Stimulated activated naive CD8-positive, alpha-beta T cell treated with anti-CD3 and anti-CD28 coated beads, Interleukin-15, amount 100 ng/mL, for 72 hours (primary cell): Measurements from ENCODE around the gene NFATC2.
"Not testable (repeated sequence)": the region's sequence is repeated elsewhere in the genome, so short reads cannot be mapped to it uniquely, and the experiment has no call there.

Source experiments
- ATAC-seq: fragments of 150-1000 bp; cut with Tn5 transposase; 2 replicates; pipeline ENCODE4 v1.10.0; 2021; ENCODE audit warnings: mild to moderate bottlenecking, moderate library complexity
- DNase-seq, 2 donors: peaks; one replicate each; pipeline ENCODE4 v3.0.0; 2021 to 2022
- H3K27ac Mint-ChIP-seq, 2 donors: one replicate each; pipeline ENCODE4 v1.8.0; 2022; ENCODE audit warnings: mild to moderate bottlenecking in 2 of 2, mixed read lengths in 2 of 2, moderate library complexity in 2 of 2
- H3K27me3 Mint-ChIP-seq: one replicate; pipeline ENCODE4 v1.8.0; 2022; ENCODE audit warnings: mixed read lengths
- H3K4me1 Mint-ChIP-seq: one replicate; pipeline ENCODE4 v1.8.0; 2022; ENCODE audit warnings: mild to moderate bottlenecking, mixed read lengths
- H3K4me3 Mint-ChIP-seq, 2 donors: one replicate each; pipeline ENCODE4 v1.8.0; 2022; ENCODE audit warnings: mild to moderate bottlenecking in 2 of 2, mixed read lengths in 2 of 2, moderate library complexity in 1 of 2
- H3K9me3 Mint-ChIP-seq, 2 donors: one replicate each; pipeline ENCODE4 v1.8.0; 2022; ENCODE audit warnings: mixed read lengths in 2 of 2

NFATC2 gene

GRCh38 chr20:51470907-51471411, 71.6 kb downstream of the NFATC2 start:
- peak overlapping the region; percentile 53 to 63 for H3K4me3 Mint-ChIP-seq
- DNase-seq, result peak; percentile 15 to 50

GRCh38 chr20:51470499-51470820, 72.1 kb downstream of the NFATC2 start:
- Mint-ChIP-seq H3K9me3 (no peaks in the 10 kb centered on the region), H3K27ac (peak overlapping the region in 1 of 2 donors; percentile 88), H3K4me1 (peaks cover 81% of the 10 kb centered on the region), H3K4me3 (peak overlapping the region; percentile 53 to 63), H3K27me3 (no peaks in the 10 kb centered on the region)
- ATAC-seq (peak; percentile 65), DNase-seq (no peak)

More at GRCh38 chr20:51470907-51471411, 71.6 kb downstream of the NFATC2 start:
- H3K4me1 Mint-ChIP-seq, result peaks cover 84% of the 10 kb centered on the region
- peak overlapping the region in 1 of 2 donors; percentile 88 for H3K27ac Mint-ChIP-seq
- H3K27me3 Mint-ChIP-seq, result no peaks in the 10 kb centered on the region
- no peaks in the 10 kb centered on the region for H3K9me3 Mint-ChIP-seq
- ATAC-seq, result peak; percentile 91

- DNase-seq, result no peak
- peak overlapping the region; percentile 87 to 90 for H3K27ac Mint-ChIP-seq
- no peaks in the 10 kb centered on the region for H3K27me3 Mint-ChIP-seq
- no peaks in the 10 kb centered on the region for H3K9me3 Mint-ChIP-seq
- ATAC-seq, result no peak
- H3K4me1 Mint-ChIP-seq, result peaks cover 79% of the 10 kb centered on the region
- peak overlapping the region; percentile 23 to 40 for H3K4me3 Mint-ChIP-seq
These were observed 72.7 kb downstream of the NFATC2 start for GRCh38 chr20:51469578-51470498.

GRCh38 chr20:51469046-51469445, 73.5 kb downstream of the NFATC2 start:
- Mint-ChIP-seq H3K27me3 (no peaks in the 10 kb centered on the region), H3K4me1 (peaks cover 75% of the 10 kb centered on the region), H3K9me3 (no peaks in the 10 kb centered on the region), H3K4me3 (no peak overlapping the region), H3K27ac (peak overlapping the region; percentile 87)
- ATAC-seq (no peak), DNase-seq (no peak)

GRCh38 chr20:51468636-51469035, 73.9 kb downstream of the NFATC2 start:
- no peak overlapping the region for H3K4me3 Mint-ChIP-seq
- H3K9me3 Mint-ChIP-seq, result no peaks in the 10 kb centered on the region
- DNase-seq, result no peak
- ATAC-seq, result no peak
- peaks cover 71% of the 10 kb centered on the region for H3K4me1 Mint-ChIP-seq
- H3K27me3 Mint-ChIP-seq, result no peaks in the 10 kb centered on the region
- peak overlapping the region in 1 of 2 donors; percentile 78 for H3K27ac Mint-ChIP-seq

GRCh38 chr20:51467956-51468626, 74.4 kb downstream of the NFATC2 start:
- Mint-ChIP-seq H3K4me3 (no peak overlapping the region), H3K27me3 (no peaks in the 10 kb centered on the region), H3K4me1 (peaks cover 65% of the 10 kb centered on the region), H3K27ac (no peak overlapping the region), H3K9me3 (no peaks in the 10 kb centered on the region)
- no peak for DNase-seq
- ATAC-seq, result no peak

- no peaks in the 10 kb centered on the region for H3K27me3 Mint-ChIP-seq
- peaks cover 27% of the 10 kb centered on the region for H3K4me1 Mint-ChIP-seq
- DNase-seq (no peak), ATAC-seq (no peak)
- no peak overlapping the region for H3K27ac Mint-ChIP-seq
- no peaks in the 10 kb centered on the region for H3K9me3 Mint-ChIP-seq
- H3K4me3 Mint-ChIP-seq, result no peak overlapping the region
These were observed 78.5 kb downstream of the NFATC2 start for GRCh38 chr20:51463998-51464397.

GRCh38 chr20:51463560-51463959, 79.0 kb downstream of the NFATC2 start:
- H3K4me1 Mint-ChIP-seq, result peaks cover 28% of the 10 kb centered on the region
- DNase-seq (no peak), ATAC-seq (no peak)
- peak overlapping the region; percentile 19 to 71 for H3K27ac Mint-ChIP-seq
- no peak overlapping the region for H3K4me3 Mint-ChIP-seq
- no peaks in the 10 kb centered on the region for H3K9me3 Mint-ChIP-seq
- H3K27me3 Mint-ChIP-seq, result no peaks in the 10 kb centered on the region

- DNase-seq, result no peak
- no peaks in the 10 kb centered on the region for H3K27me3 Mint-ChIP-seq
- H3K27ac Mint-ChIP-seq, result no peak overlapping the region
- no peak for ATAC-seq
- H3K4me1 Mint-ChIP-seq, result peaks cover 25% of the 10 kb centered on the region
- no peak overlapping the region for H3K4me3 Mint-ChIP-seq
- no peaks in the 10 kb centered on the region for H3K9me3 Mint-ChIP-seq
These were observed 79.8 kb downstream of the NFATC2 start for GRCh38 chr20:51462566-51463276.

- ATAC-seq, DNase-seq, H3K9me3 Mint-ChIP-seq, H3K4me3 Mint-ChIP-seq, H3K27me3 Mint-ChIP-seq: not testable (repeated sequence)
- Mint-ChIP-seq H3K4me1 (peaks cover 28% of the 10 kb centered on the region), H3K27ac (peak overlapping the region in 1 of 2 donors; percentile 27)
These were observed 80.7 kb downstream of the NFATC2 start for GRCh38 chr20:51461846-51462245.

- no peak overlapping the region for H3K4me3 Mint-ChIP-seq
- H3K9me3 Mint-ChIP-seq, result no peaks in the 10 kb centered on the region
- no peak for DNase-seq
- H3K27ac Mint-ChIP-seq, result peak overlapping the region; percentile 55 to 78
- no peak for ATAC-seq
- no peaks in the 10 kb centered on the region for H3K27me3 Mint-ChIP-seq
- peaks cover 31% of the 10 kb centered on the region for H3K4me1 Mint-ChIP-seq
These were observed 81.2 kb downstream of the NFATC2 start for GRCh38 chr20:51461306-51461705.

GRCh38 chr20:51460569-51461265, 81.8 kb downstream of the NFATC2 start:
- H3K27ac Mint-ChIP-seq, result peak overlapping the region; percentile 55 to 78
- ATAC-seq, result no peak
- DNase-seq, result no peak

GRCh38 chr20:51460163-51460562, 82.4 kb downstream of the NFATC2 start:
- DNase-seq (no peak), ATAC-seq (no peak)
- Mint-ChIP-seq H3K9me3 (no peaks in the 10 kb centered on the region), H3K27ac (peak overlapping the region in 1 of 2 donors; percentile 28), H3K4me3 (no peak overlapping the region), H3K27me3 (no peaks in the 10 kb centered on the region), H3K4me1 (peaks cover 31% of the 10 kb centered on the region)

More at GRCh38 chr20:51460569-51461265, 81.8 kb downstream of the NFATC2 start:
- peaks cover 32% of the 10 kb centered on the region for H3K4me1 Mint-ChIP-seq
- H3K9me3 Mint-ChIP-seq, result no peaks in the 10 kb centered on the region
- no peaks in the 10 kb centered on the region for H3K27me3 Mint-ChIP-seq
- no peak overlapping the region for H3K4me3 Mint-ChIP-seq

- DNase-seq (no peak), ATAC-seq (no peak)
- Mint-ChIP-seq H3K27me3 (no peaks in the 10 kb centered on the region), H3K9me3 (peaks cover 0 to 4% of the 10 kb centered on the region in 2 donors), H3K4me1 (peaks cover 33% of the 10 kb centered on the region), H3K4me3 (no peak overlapping the region), H3K27ac (no peak overlapping the region)
These were observed 83.6 kb downstream of the NFATC2 start for GRCh38 chr20:51458751-51459439.
